ENCODE measurements around the gene FBLN1. TPM values are rescaled to one million over a fixed set of nuclear protein-coding genes. Genes with fewer than 3 reads are reported as not detected.

FBLN1 gene
- total RNA-seq, 4 donors from 2014 or later = 33.7 to 546 (median 86.3) TPM

GRCh38 chr22:45549762-45550378 lies 47.2 kb downstream of the FBLN1 start:
- Histone ChIP-seq H3K36me3 (peaks cover 3 to 36% (median 4%) of the 10 kb centered on the region in 3 donors), H3K9me3 (no peaks in the 10 kb centered on the region), H3K27ac (peak overlapping the region; percentile 87 to 96 (median 94)), H3K4me1 (peaks cover 58 to 74% (median 64%) of the 10 kb centered on the region in 3 donors), H3K4me3 (no peak overlapping the region), H3K27me3 (no peaks in the 10 kb centered on the region)
- 67 to 71% methylated on average over 1 to 9 of the region's 9 CpGs for WGBS, 2 donors
- intact Hi-C loops (cut with DNase I) = no loop called here
- DNase-seq = no peak
- TF ChIP-seq CTCF (IDR thresholded peaks at IDR 0.05) = no peak
- TF ChIP-seq POLR2A (IDR thresholded peaks at IDR 0.05) = no peak

- WGBS, 2 donors = 90% methylated on average over 2 of the region's 14 CpGs; no CpG with 5 or more reads in 1 of the 2 donors
- Histone ChIP-seq H3K4me3 (no peak overlapping the region), H3K36me3 (peaks cover 3 to 31% (median 4%) of the 10 kb centered on the region in 3 donors), H3K27me3 (no peaks in the 10 kb centered on the region), H3K9me3 (no peaks in the 10 kb centered on the region), H3K4me1 (peaks cover 58 to 74% (median 64%) of the 10 kb centered on the region in 3 donors), H3K27ac (peak overlapping the region; percentile 87 to 96 (median 94))
- no peak for DNase-seq
- intact Hi-C loops (cut with DNase I) = no loop called here
- TF ChIP-seq POLR2A (IDR thresholded peaks at IDR 0.05) (no peak), CTCF (IDR thresholded peaks at IDR 0.05) (no peak)
Measured at GRCh38 chr22:45550416-45550815, 47.7 kb downstream of the FBLN1 start.

DNA sequence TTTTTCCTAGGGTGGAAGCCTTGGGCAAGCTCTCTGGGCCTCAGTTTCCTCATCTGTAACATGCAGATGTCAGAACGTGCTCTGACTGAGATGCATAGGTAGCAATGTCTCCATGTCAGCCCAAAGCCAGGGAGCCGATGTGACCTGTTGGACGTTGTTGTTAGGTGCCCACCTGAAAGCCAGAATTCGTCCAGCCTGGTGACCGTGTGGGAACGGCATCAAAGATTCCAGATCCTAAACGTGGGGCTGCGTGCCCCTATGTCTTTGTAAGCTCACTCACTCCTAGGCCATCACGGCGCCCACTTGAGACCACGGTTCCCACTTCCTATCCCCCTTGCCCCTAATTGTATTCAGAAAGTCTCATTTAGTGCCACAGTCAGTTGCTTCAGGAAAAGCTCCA lies 48.2 kb downstream of the FBLN1 start:
- WGBS, 2 donors = 77 to 87% methylated on average over 6 of the region's 11 CpGs
- no peak overlapping the region for H3K4me3 ChIP-seq
- TF ChIP-seq POLR2A (IDR thresholded peaks at IDR 0.05) (no peak), CTCF (IDR thresholded peaks at IDR 0.05) (no peak)
- H3K27me3 ChIP-seq = no peaks in the 10 kb centered on the region
- DNase-seq = no peak
- intact Hi-C loops (cut with DNase I) = no loop called here
- peaks cover 3 to 26% (median 4%) of the 10 kb centered on the region in 3 donors for H3K36me3 ChIP-seq
- H3K9me3 ChIP-seq = no peaks in the 10 kb centered on the region
- H3K4me1 ChIP-seq = peaks cover 58 to 74% (median 64%) of the 10 kb centered on the region in 3 donors
- H3K27ac ChIP-seq = peak overlapping the region; percentile 87 to 96 (median 94)

GRCh38 chr22:45551310-45552016 lies 48.8 kb downstream of the FBLN1 start:
- intact Hi-C loops (cut with DNase I) = no loop called here
- 23 to 47% methylated on average over 2 to 8 of the region's 18 CpGs for WGBS, 2 donors
- Histone ChIP-seq H3K4me3 (no peak overlapping the region), H3K4me1 (peaks cover 58 to 74% (median 64%) of the 10 kb centered on the region in 3 donors), H3K9me3 (no peaks in the 10 kb centered on the region), H3K27me3 (no peaks in the 10 kb centered on the region), H3K36me3 (peaks cover 3 to 22% (median 4%) of the 10 kb centered on the region in 3 donors), H3K27ac (peak overlapping the region; percentile 87 to 96 (median 94))
- no peak for DNase-seq
- TF ChIP-seq CTCF (IDR thresholded peaks at IDR 0.05) = no peak
- no peak for TF ChIP-seq POLR2A (IDR thresholded peaks at IDR 0.05)

DNA sequence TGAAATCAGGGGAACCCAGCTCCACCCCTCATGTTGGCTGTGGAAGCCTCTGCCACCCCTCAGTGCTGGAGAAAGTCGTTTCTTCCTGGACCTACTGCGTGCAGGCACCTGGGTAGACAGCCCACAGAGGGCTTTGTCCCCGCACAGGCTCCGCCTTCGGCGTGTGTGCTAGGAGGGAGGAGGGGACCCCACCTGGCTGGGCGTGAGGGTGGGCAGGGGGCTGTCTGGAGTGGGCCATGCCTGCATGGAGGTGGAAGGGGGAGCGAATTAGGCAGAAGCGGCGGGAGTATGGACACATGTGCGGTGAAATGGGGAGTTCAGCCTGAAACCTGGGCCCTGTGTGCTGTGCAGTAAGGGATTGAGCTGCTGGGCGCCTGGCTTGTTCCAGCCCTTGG lies 49.3 kb downstream of the FBLN1 start:
- 70 to 85% methylated on average over 4 to 7 of the region's 12 CpGs for WGBS, 2 donors
- Histone ChIP-seq H3K4me1 (peaks cover 58 to 74% (median 64%) of the 10 kb centered on the region in 3 donors), H3K36me3 (peaks cover under 1 to 16% (median 3%) of the 10 kb centered on the region in 3 donors)

More for the DNA sequence above, 49.3 kb downstream of the FBLN1 start:
- Histone ChIP-seq H3K9me3 (no peaks in the 10 kb centered on the region), H3K27me3 (no peaks in the 10 kb centered on the region), H3K4me3 (no peak overlapping the region), H3K27ac (peak overlapping the region; percentile 87 to 96 (median 94))
- DNase-seq = no peak
- TF ChIP-seq CTCF (IDR thresholded peaks at IDR 0.05) (no peak), POLR2A (IDR thresholded peaks at IDR 0.05) (no peak)
- intact Hi-C loops (cut with DNase I) = no loop called here
